AG09309 (cell line): ENCODE results near the gene HORMAD2.

ENCODE experiments used
- DNase-seq: peaks from one replicate; pipeline ENCODE4 v3.0.0-alpha.2; 2010; ENCODE audit warnings: low read depth
- H3K4me3 ChIP-seq: 2 replicates; pipeline ENCODE4 v1.5.1; 2011; ENCODE audit warnings: mild to moderate bottlenecking, low read depth, low read length, moderate library complexity; ENCODE audit not compliant: control insufficient read depth
- TF ChIP-seq, protein P1 (sequence below): IDR thresholded peaks from 2 replicates; pipeline ENCODE4 v1.5.1; 2011; ENCODE audit warnings: mild to moderate bottlenecking, low read depth, low read length, inconsistent platforms; ENCODE audit not compliant: insufficient read depth, control insufficient read depth; ENCODE audit errors: missing control alignments

HORMAD2 gene

DNA sequence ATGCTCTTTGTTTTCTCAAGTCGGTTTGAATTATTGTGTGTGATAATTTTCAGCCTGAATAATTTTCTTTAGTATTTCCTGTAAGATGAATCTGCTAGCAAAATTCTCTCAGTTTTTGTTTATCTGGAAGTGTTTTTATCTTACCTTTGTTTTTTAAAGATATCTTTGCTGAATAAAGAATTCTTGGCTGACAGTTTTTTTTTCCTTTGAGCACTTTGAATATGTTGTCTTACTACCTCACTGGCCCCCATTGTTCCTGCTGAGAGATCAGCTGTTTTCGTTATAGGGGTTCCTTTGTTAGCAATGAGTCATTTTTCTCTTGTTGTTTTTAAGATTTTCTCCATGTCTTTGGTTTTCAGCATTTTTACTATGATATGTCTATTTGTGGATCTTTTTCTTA, 63.0 kb downstream of the HORMAD2 start:
- DNase-seq, result no peak
- no peak overlapping the region for H3K4me3 ChIP-seq
- TF ChIP-seq, protein P1, sequence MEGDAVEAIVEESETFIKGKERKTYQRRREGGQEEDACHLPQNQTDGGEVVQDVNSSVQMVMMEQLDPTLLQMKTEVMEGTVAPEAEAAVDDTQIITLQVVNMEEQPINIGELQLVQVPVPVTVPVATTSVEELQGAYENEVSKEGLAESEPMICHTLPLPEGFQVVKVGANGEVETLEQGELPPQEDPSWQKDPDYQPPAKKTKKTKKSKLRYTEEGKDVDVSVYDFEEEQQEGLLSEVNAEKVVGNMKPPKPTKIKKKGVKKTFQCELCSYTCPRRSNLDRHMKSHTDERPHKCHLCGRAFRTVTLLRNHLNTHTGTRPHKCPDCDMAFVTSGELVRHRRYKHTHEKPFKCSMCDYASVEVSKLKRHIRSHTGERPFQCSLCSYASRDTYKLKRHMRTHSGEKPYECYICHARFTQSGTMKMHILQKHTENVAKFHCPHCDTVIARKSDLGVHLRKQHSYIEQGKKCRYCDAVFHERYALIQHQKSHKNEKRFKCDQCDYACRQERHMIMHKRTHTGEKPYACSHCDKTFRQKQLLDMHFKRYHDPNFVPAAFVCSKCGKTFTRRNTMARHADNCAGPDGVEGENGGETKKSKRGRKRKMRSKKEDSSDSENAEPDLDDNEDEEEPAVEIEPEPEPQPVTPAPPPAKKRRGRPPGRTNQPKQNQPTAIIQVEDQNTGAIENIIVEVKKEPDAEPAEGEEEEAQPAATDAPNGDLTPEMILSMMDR, result no peak

DNA sequence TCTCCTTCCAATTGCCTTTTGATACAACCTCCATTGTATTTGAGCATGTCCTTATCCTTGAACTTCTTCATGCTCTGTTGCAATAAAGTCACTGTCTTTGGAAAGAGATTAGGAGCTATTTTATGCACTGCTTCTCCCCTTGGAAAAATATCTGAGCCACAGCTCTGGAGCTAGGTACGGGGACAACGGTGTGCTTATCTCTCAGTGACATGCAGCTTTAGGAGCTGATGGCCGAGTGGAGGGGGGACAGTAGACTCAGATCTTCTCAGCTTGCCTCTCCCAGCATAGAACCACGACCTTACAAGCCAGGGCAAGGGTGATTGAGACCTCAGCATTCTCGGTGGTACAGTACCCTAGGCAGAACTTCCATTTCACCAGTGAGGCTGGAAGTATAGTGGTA, 64.1 kb downstream of the HORMAD2 start:
- TF ChIP-seq, protein P1, result no peak

DNA sequence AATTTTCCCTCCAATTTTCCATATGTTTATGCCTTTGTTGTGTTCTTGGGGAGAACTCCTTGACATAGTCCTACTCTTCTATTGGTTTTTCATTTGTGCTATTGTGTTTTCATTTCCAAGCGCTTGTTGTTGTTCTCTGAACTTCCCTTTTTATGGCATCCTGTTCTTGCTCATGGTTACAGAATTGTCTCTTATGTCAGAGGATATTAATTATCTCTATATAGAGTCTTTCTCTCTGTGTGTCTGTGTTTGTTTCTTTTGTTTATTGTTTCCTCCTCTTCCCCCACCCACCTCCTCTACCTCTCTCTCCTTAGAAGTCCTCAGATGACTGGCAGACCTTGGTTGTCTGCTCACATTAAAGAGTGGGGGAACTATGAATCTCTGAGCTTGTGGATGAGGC, 69.9 kb downstream of the HORMAD2 start:
- TF ChIP-seq, protein P1, result no peak
- no peak for DNase-seq
- H3K4me3 ChIP-seq, result no peak overlapping the region

More for the DNA sequence above, 64.1 kb downstream of the HORMAD2 start:
- no peak for DNase-seq
- H3K4me3 ChIP-seq, result no peak overlapping the region

DNA sequence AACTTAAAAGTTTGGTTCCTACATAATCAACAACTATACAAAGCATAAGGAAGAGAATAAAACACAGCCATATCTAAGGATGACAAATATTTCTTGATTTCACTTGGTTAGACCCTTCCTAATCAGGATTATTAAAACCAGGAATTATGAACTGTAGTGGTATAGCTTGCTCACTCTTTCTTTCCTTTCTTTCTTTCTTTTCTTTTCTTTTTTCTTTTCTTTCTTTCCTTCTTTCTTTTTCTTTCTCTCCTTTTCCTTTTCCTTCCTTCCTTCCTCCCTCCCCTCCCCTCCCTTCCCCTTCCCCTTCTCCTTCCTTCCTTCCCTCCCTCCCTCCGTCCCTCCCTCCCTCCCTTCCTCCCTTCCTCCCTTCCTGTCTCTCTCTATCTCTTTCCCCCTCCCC, 78.0 kb downstream of the HORMAD2 start:
- H3K4me3 ChIP-seq, result no peak overlapping the region
- TF ChIP-seq, protein P1, result no peak
- DNase-seq, result no peak

DNA sequence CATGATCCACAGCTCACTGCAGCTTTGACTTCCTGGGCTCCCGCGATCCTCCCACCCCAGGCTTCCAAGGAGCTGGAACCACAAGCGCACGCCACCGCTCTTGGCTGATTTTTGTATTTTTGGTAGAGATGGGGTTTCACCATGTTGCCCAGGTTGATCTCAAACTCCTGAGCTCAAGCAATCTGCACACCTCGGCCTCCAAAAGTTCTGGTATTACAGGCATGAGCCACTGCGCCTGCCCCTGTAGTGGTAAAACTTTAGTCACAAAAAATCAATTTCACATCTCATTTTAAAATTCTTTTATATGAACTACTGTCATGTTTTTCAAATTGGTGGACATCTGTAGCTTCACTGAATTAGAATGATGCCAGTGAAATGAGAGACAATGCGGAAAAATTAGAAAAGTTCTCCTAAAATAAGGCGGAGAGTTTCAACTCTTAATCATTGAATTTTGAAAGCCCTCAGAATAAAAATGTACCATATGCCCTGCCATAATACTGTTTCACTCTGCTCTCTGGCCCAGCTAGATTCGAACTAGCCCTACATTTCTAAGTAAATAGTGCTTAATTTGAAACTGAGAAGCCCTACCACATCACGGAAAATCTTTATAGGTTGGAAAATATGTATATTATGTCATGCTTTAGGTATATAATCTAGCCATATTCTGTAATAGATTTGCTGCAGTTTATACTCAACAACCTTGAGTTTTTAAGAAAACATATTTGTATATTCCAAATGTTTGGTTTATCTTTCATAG, 78.7 kb downstream of the HORMAD2 start:
- no peak overlapping the region for H3K4me3 ChIP-seq
- no peak for DNase-seq
- TF ChIP-seq, protein P1, result no peak

DNA sequence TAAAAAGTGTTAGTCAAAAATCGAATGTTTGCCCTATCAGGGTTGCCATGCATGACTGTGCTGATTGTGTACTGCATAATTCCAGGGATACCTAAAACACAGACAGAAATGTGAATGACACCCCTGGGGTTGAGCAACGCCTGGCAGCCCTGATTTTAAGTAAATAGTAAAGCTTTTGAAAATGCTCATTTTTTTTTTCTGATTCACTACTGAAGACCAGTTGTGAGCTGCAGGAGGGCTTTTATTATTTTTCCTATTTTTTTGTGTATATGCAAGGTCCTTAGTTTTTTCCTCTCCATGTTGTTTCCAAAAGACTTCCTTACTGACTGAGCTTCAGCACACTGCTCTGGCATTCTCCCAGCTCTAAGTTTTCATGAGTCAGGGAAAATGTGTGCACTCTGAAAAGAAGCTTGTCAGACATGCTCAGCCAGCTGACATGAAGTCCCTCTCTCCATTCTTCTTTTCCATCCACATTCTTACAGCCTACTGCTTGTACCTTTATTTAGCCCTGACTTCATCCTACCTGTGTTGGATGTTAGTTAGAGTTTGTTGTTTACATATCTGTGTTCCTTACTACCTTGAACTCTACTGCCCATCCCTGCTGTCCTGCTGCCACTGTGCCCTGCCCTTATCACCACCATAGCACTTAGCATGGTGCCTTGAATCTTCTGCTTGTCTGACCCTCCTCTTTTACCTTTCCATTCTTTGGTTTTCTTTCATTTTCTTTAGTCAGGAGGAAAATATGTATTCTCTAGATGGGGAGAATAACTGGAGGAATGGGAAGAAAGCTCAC, 79.5 kb downstream of the HORMAD2 start:
- TF ChIP-seq, protein P1, result no peak
- no peak overlapping the region for H3K4me3 ChIP-seq
- peak; percentile 23 for DNase-seq
